ENCODE measurements around the gene SETDB2. TPM values are rescaled to one million over a fixed set of nuclear protein-coding genes. Genes with fewer than 3 reads are reported as not detected.
A peak's percentile ranks its signal among the peaks of the same experiment; 100 is the strongest.

Gene SETDB2
- total and polyA plus RNA-seq, 2 of the 13 experiments (the other 11 are each of a cell fraction or from before 2014, with no cell fraction given), result 8.1 to 8.7 TPM

DNA sequence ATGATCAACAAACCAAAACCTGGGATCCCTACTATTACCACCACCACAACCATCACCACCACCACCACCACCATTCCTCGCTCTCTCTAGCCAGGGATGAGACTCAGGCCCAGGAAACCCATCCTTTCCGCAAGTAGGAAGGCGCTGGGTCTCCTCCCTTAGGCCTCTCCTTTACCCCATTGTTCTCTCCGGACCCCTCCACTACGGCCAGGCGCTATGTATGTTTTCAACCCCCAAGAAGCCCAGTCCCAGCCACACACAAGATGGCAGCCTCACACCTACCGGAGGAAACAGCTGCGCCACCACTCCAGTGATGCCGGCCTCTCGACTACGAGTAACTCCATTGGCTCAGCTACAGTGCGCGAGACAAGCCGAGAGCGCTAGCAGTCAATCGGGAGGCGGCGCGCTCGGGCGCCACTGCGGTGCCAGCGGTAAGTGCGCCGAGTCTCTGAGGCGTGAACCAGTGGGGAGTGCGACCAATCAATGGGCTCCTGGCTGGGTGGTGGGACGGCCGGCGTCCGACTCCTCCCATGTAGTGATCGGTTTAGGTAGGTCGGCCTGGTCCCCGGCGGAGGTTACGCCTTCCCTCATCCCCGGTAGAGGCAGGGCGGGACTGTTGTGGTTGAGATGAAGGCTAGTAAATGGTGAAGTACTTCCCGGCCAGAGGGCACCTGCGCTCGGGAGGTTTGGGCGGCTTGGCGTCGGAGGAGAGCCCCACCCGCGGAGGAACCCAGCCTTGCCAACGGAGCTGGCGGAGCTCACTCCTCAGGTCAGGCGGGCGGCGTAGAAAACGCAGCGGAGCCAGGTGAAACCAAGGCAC is at the start of gene SETDB2, which contains the start of gene CAB39L (continued):
- TF ChIP-seq NRL (CRISPR knock-in tag; IDR thresholded peaks at IDR 0.05; ENCODE audit: borderline replicate concordance) (peak; percentile 57; the same call in 1 of the 2 replicates), CREM (IDR thresholded peaks at IDR 0.05) (peak; percentile 91), CREM (CRISPR knock-in tag; IDR thresholded peaks at IDR 0.05) (no peak), NCOA2 (CRISPR knock-in tag; IDR thresholded peaks at IDR 0.05) (peak; percentile 62), MTA1 (CRISPR knock-in tag; IDR thresholded peaks at IDR 0.05; ENCODE audit: borderline replicate concordance) (peak; percentile 48; the same call in 1 of the 2 replicates), NFRKB (IDR thresholded peaks at IDR 0.05) (peak; percentile 72), ZNF292 (CRISPR knock-in tag; IDR thresholded peaks at IDR 0.05; ENCODE audit: borderline replicate concordance, low read depth) (no peak), PAX8 (CRISPR knock-in tag; IDR thresholded peaks at IDR 0.05; ENCODE audit: borderline replicate concordance) (no peak; the same call in 1 of the 2 replicates), KDM5B (CRISPR knock-in tag; IDR thresholded peaks at IDR 0.05; ENCODE audit: borderline replicate concordance) (peak; percentile 57), ELF4 (CRISPR knock-in tag; IDR thresholded peaks at IDR 0.05; ENCODE audit: borderline replicate concordance) (no peak), ZNF878 (CRISPR knock-in tag; IDR thresholded peaks at IDR 0.05) (no peak; the same call in 1 of the 2 replicates), MAF1 (CRISPR knock-in tag; IDR thresholded peaks at IDR 0.05; ENCODE audit: borderline replicate concordance) (no peak), ZNF556 (CRISPR knock-in tag; IDR thresholded peaks at IDR 0.05; ENCODE audit: borderline replicate concordance) (0 out of 2 replicates have a peak, but pooled peaks have one; percentile 49), ZNF605 (CRISPR knock-in tag; IDR thresholded peaks at IDR 0.05) (0 out of 2 replicates have a peak, but pooled peaks have one; percentile 21), KDM3A (CRISPR knock-in tag; IDR thresholded peaks at IDR 0.05; ENCODE audit: low read depth) (no peak), ZHX1 (CRISPR knock-in tag; IDR thresholded peaks at IDR 0.05; ENCODE audit: low read depth) (peak; percentile 54; the same call in 1 of the 2 replicates), KLF15 (CRISPR knock-in tag; IDR thresholded peaks at IDR 0.05; ENCODE audit: borderline replicate concordance) (0 out of 2 replicates have a peak, but pooled peaks have one; percentile 45)
- TF ChIP-seq, protein P1, sequence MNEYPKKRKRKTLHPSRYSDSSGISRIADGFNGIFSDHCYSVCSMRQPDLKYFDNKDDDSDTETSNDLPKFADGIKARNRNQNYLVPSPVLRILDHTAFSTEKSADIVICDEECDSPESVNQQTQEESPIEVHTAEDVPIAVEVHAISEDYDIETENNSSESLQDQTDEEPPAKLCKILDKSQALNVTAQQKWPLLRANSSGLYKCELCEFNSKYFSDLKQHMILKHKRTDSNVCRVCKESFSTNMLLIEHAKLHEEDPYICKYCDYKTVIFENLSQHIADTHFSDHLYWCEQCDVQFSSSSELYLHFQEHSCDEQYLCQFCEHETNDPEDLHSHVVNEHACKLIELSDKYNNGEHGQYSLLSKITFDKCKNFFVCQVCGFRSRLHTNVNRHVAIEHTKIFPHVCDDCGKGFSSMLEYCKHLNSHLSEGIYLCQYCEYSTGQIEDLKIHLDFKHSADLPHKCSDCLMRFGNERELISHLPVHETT (CRISPR knock-in tag; conservative IDR thresholded peaks at IDR 0.05), result peak; percentile 93
- TF ChIP-seq, protein P2, sequence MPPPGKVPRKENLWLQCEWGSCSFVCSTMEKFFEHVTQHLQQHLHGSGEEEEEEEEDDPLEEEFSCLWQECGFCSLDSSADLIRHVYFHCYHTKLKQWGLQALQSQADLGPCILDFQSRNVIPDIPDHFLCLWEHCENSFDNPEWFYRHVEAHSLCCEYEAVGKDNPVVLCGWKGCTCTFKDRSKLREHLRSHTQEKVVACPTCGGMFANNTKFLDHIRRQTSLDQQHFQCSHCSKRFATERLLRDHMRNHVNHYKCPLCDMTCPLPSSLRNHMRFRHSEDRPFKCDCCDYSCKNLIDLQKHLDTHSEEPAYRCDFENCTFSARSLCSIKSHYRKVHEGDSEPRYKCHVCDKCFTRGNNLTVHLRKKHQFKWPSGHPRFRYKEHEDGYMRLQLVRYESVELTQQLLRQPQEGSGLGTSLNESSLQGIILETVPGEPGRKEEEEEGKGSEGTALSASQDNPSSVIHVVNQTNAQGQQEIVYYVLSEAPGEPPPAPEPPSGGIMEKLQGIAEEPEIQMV (CRISPR knock-in tag; IDR thresholded peaks at IDR 0.05; ENCODE audit: low read depth), result peak; percentile 50; the same call in 1 of the 2 replicates
- TF ChIP-seq, protein P3, sequence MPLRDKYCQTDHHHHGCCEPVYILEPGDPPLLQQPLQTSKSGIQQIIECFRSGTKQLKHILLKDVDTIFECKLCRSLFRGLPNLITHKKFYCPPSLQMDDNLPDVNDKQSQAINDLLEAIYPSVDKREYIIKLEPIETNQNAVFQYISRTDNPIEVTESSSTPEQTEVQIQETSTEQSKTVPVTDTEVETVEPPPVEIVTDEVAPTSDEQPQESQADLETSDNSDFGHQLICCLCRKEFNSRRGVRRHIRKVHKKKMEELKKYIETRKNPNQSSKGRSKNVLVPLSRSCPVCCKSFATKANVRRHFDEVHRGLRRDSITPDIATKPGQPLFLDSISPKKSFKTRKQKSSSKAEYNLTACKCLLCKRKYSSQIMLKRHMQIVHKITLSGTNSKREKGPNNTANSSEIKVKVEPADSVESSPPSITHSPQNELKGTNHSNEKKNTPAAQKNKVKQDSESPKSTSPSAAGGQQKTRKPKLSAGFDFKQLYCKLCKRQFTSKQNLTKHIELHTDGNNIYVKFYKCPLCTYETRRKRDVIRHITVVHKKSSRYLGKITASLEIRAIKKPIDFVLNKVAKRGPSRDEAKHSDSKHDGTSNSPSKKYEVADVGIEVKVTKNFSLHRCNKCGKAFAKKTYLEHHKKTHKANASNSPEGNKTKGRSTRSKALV (CRISPR knock-in tag; IDR thresholded peaks at IDR 0.05), result no peak
